BJ (cell line): ENCODE results near the gene OR2T11. TPM values are rescaled to one million over a fixed set of nuclear protein-coding genes. Genes with fewer than 3 reads are reported as not detected.

Source experiments
- CTCF ChIA-PET: fragments of 350-600 bp; formaldehyde crosslinking; extraction: SDS; loops from one replicate; lab custom pipeline; 2021; ENCODE audit warnings: antibody characterized with exemption, inconsistent platforms; lab: Yijun Ruan, JAX
- POLR2A ChIA-PET: fragments of 300-600 bp; sonication (Branson Sonifier 250); formaldehyde crosslinking; extraction: SDS; loops from one replicate; lab custom pipeline; 2021; ENCODE audit warnings: antibody characterized with exemption; lab: Charles Lee
- DNase-seq: peaks from one replicate; pipeline ENCODE4 v3.0.0-alpha.2; 2011; ENCODE audit warnings: low read depth
- H3K27me3 ChIP-seq: 2 replicates; pipeline ENCODE4 v1.6.0; 2011; ENCODE audit warnings: low read length; ENCODE audit not compliant: control insufficient read depth, insufficient read depth
- H3K36me3 ChIP-seq: 2 replicates; pipeline ENCODE4 v1.5.1; 2011; ENCODE audit warnings: low read length; ENCODE audit not compliant: control insufficient read depth, insufficient read depth
- H3K4me3 ChIP-seq: 2 replicates; pipeline ENCODE4 v1.5.1; 2011; ENCODE audit warnings: low read depth, mild to moderate bottlenecking, control low read depth, low read length
- CTCF ChIP-seq: IDR thresholded peaks from 2 replicates; pipeline ENCODE4 v1.5.1; 2011; ENCODE audit warnings: low read depth, mild to moderate bottlenecking, control low read depth, inconsistent platforms, low read length, moderate library complexity; ENCODE audit not compliant: insufficient read depth
- polyA plus RNA-seq: library from polyadenylated mRNA; depleted of rRNA; stranded (reverse); fragments of >200 nt; gene quantifications from 2 replicates; pipeline ENCODE4 v1.2.3, GENCODE V29; 2011

OR2T11 gene
- polyA plus RNA-seq, 1 experiment: not detected

GRCh38 chr1:248625971-248626370, 8.9 kb downstream of the OR2T11 start:
- ChIA-PET CTCF (no interaction called here), POLR2A (no interaction called here)
- TF ChIP-seq CTCF: no peak
- Histone ChIP-seq H3K27me3 (no peaks in the 10 kb centered on the region), H3K4me3 (no peak overlapping the region), H3K36me3 (no peaks in the 10 kb centered on the region)
- no peak for DNase-seq

- POLR2A ChIA-PET: no interaction called here
- no peak for TF ChIP-seq CTCF
- no peaks in the 10 kb centered on the region for H3K27me3 ChIP-seq
- no peak for DNase-seq
- H3K36me3 ChIP-seq: no peaks in the 10 kb centered on the region
- H3K4me3 ChIP-seq: no peak overlapping the region
- CTCF ChIA-PET: no interaction called here
These were observed 9.7 kb downstream of the OR2T11 start for GRCh38 chr1:248625166-248625565.

GRCh38 chr1:248622570-248623001, 12.3 kb downstream of the OR2T11 start:
- H3K27me3 ChIP-seq: no peaks in the 10 kb centered on the region
- no peaks in the 10 kb centered on the region for H3K36me3 ChIP-seq
- peak; percentile 55 for TF ChIP-seq CTCF
- CTCF ChIA-PET: interaction anchor here (0.6 to 6.3 kb wide), 4 partner anchors 8 to 1117 kb away, joined by 3 to 39 read pairs (median 4); no protein-coding TSS in a partner anchor
- H3K4me3 ChIP-seq: no peak overlapping the region
- POLR2A ChIA-PET: no interaction called here
- DNase-seq: no peak

GRCh38 chr1:248621770-248622169, 13.1 kb downstream of the OR2T11 start:
- no peaks in the 10 kb centered on the region for H3K27me3 ChIP-seq
- H3K36me3 ChIP-seq: no peaks in the 10 kb centered on the region
- CTCF ChIA-PET: interaction anchor here (6.3 kb wide), 1 partner anchor 184 kb away, joined by 39 read pairs; no protein-coding TSS in a partner anchor
- DNase-seq: no peak
- TF ChIP-seq CTCF: no peak
- POLR2A ChIA-PET: no interaction called here
- no peak overlapping the region for H3K4me3 ChIP-seq

- Histone ChIP-seq H3K36me3 (no peaks in the 10 kb centered on the region), H3K4me3 (no peak overlapping the region), H3K27me3 (no peaks in the 10 kb centered on the region)
- POLR2A ChIA-PET: no interaction called here
- CTCF ChIA-PET: interaction anchor here (1.1 to 6.3 kb wide), 3 partner anchors 9 to 308 kb away, joined by 4 to 39 read pairs (median 4); no protein-coding TSS in a partner anchor
- TF ChIP-seq CTCF: peak; percentile 73
- DNase-seq: no peak
These were observed 16.0 kb downstream of the OR2T11 start for GRCh38 chr1:248618878-248619277.
